WTC11 (cell line): ENCODE results near the gene GALNT13. TPM values are rescaled to one million over a fixed set of nuclear protein-coding genes. Genes with fewer than 3 reads are reported as not detected.

ENCODE experiments used
- ATAC-seq: fragments of 200-7000 bp; cut with Tn5 transposase; 2 replicates; pipeline ENCODE4 v1.10.0; 2021; ENCODE audit warnings: mild to moderate bottlenecking, moderate library complexity
- CTCF ChIA-PET: fragments of 300-600 bp; sonication (Branson Sonifier 250); formaldehyde crosslinking; loops from one replicate; lab custom pipeline; 2021; ENCODE audit warnings: antibody characterized with exemption; lab: Charles Lee
- POLR2A ChIA-PET: fragments of 350-600 bp; sonication (Branson Sonifier 250); formaldehyde crosslinking; loops from one replicate; lab custom pipeline; 2021; ENCODE audit warnings: antibody characterized with exemption; lab: Charles Lee
- DNase-seq: peaks from one replicate; pipeline ENCODE4 v3.0.0; 2021; ENCODE audit warnings: low spot score
- H3K27ac Mint-ChIP-seq: 2 replicates; pipeline ENCODE4 v1.8.0; 2021; ENCODE audit warnings: mixed read lengths
- H3K27me3 Mint-ChIP-seq: 2 replicates; pipeline ENCODE4 v1.8.0; 2021; ENCODE audit warnings: low read depth, mild to moderate bottlenecking, moderate library complexity, mixed read lengths
- H3K36me3 Mint-ChIP-seq: 2 replicates; pipeline ENCODE4 v1.8.0; 2021; ENCODE audit warnings: mixed read lengths
- H3K4me1 Mint-ChIP-seq: 2 replicates; pipeline ENCODE4 v1.8.0; 2022; ENCODE audit warnings: mixed read lengths
- H3K4me3 Mint-ChIP-seq: 2 replicates; pipeline ENCODE4 v1.8.0; 2021; ENCODE audit warnings: mild to moderate bottlenecking, moderate library complexity, mixed read lengths
- H3K9me3 Mint-ChIP-seq: 2 replicates; pipeline ENCODE4 v1.8.0; 2021; ENCODE audit warnings: mixed read lengths
- AR ChIP-seq: fragments of 250-450 bp; sonication (Bioruptor Pico); IDR thresholded peaks from 2 replicates; pipeline ENCODE4 v1.9.0; 2021; ENCODE audit warnings: mild to moderate bottlenecking
- CREB1 ChIP-seq: sonication (generic); formaldehyde crosslinking; IDR thresholded peaks from 2 replicates; pipeline ENCODE4 v1.8.0; 2023; ENCODE audit warnings: mild to moderate bottlenecking, missing genetic modification reagents
- ELF4 ChIP-seq: sonication (generic); formaldehyde crosslinking; IDR thresholded peaks from 2 replicates; pipeline ENCODE4 v1.8.1; 2022; ENCODE audit warnings: low read depth, mild to moderate bottlenecking, moderate library complexity, missing genetic modification reagents
- EMX1 ChIP-seq: fragments of 250-450 bp; sonication (Bioruptor Pico); IDR thresholded peaks from 2 replicates; pipeline ENCODE4 v1.8.0; 2021; ENCODE audit warnings: mild to moderate bottlenecking
- FOXP1 ChIP-seq: sonication (generic); formaldehyde crosslinking; IDR thresholded peaks from 2 replicates; pipeline ENCODE4 v1.8.0; 2022; ENCODE audit warnings: missing genetic modification reagents, mild to moderate bottlenecking, moderate library complexity, borderline replicate concordance
- GRHL2 ChIP-seq: fragments of 250-450 bp; sonication (Bioruptor Pico); IDR thresholded peaks from 2 replicates; pipeline ENCODE4 v1.8.0; 2022; ENCODE audit warnings: mild to moderate bottlenecking, moderate library complexity; ENCODE audit not compliant: insufficient replicate concordance, severe bottlenecking
- MAX ChIP-seq: sonication (generic); formaldehyde crosslinking; IDR thresholded peaks from 2 replicates; pipeline ENCODE4 v1.8.0; 2022; ENCODE audit warnings: mild to moderate bottlenecking, missing genetic modification reagents
- MYBL2 ChIP-seq: sonication (generic); formaldehyde crosslinking; IDR thresholded peaks from 2 replicates; pipeline ENCODE4 v1.8.1; 2023; ENCODE audit warnings: mild to moderate bottlenecking, moderate library complexity, missing genetic modification reagents
- NR1H2 ChIP-seq: sonication (generic); formaldehyde crosslinking; IDR thresholded peaks from 2 replicates; pipeline ENCODE4 v1.9.0; 2021; ENCODE audit warnings: mild to moderate bottlenecking, moderate library complexity, missing genetic modification reagents
- RELA ChIP-seq: sonication (generic); formaldehyde crosslinking; IDR thresholded peaks from 2 replicates; pipeline ENCODE4 v1.8.1; 2022; ENCODE audit warnings: missing genetic modification reagents, mild to moderate bottlenecking, borderline replicate concordance
- RORB ChIP-seq: fragments of 250-450 bp; sonication (Bioruptor Pico); IDR thresholded peaks from 2 replicates; pipeline ENCODE4 v1.9.0; 2021; ENCODE audit warnings: mild to moderate bottlenecking
- SMAD4 ChIP-seq: sonication (generic); formaldehyde crosslinking; IDR thresholded peaks from 2 replicates; pipeline ENCODE4 v1.8.0; 2022; ENCODE audit warnings: mild to moderate bottlenecking, missing genetic modification reagents
- SOX15 ChIP-seq: fragments of 250-450 bp; sonication (Bioruptor Pico); IDR thresholded peaks from 2 replicates; pipeline ENCODE4 v1.9.0; 2021; ENCODE audit warnings: mild to moderate bottlenecking
- TEAD1 ChIP-seq: sonication (generic); formaldehyde crosslinking; IDR thresholded peaks from 2 replicates; pipeline ENCODE4 v1.8.0; 2022; ENCODE audit warnings: mild to moderate bottlenecking, missing genetic modification reagents
- TEAD4 ChIP-seq: sonication (generic); formaldehyde crosslinking; IDR thresholded peaks from 2 replicates; pipeline ENCODE4 v1.8.0; 2022; ENCODE audit warnings: mild to moderate bottlenecking, missing genetic modification reagents
- USF2 ChIP-seq: sonication (generic); formaldehyde crosslinking; IDR thresholded peaks from 2 replicates; pipeline ENCODE4 v1.8.1; 2023; ENCODE audit warnings: mild to moderate bottlenecking, missing genetic modification reagents, moderate library complexity
- ZNF138 ChIP-seq: sonication (generic); formaldehyde crosslinking; conservative IDR thresholded peaks from 2 replicates; pipeline ENCODE4 v1.8.1; 2022; ENCODE audit warnings: mild to moderate bottlenecking, moderate library complexity, missing genetic modification reagents
- ZNF232 ChIP-seq: sonication (generic); formaldehyde crosslinking; IDR thresholded peaks from 2 replicates; pipeline ENCODE4 v1.8.0; 2022; ENCODE audit warnings: mild to moderate bottlenecking, missing genetic modification reagents
- ZNF532 ChIP-seq: fragments of 250-450 bp; sonication (Bioruptor Pico); IDR thresholded peaks from 2 replicates; pipeline ENCODE4 v1.9.0; 2021; ENCODE audit warnings: mild to moderate bottlenecking, borderline replicate concordance
- total RNA-seq: library from RNA; stranded (reverse); gene quantifications from 3 replicates; pipeline ENCODE4 v1.2.3, GENCODE V29; 2021
- TF ChIP-seq, protein P1 (sequence below): sonication (generic); formaldehyde crosslinking; IDR thresholded peaks from 2 replicates; pipeline ENCODE4 v1.8.1; 2023; ENCODE audit warnings: mild to moderate bottlenecking, missing genetic modification reagents

The GALNT13 gene
- total RNA-seq, 1 experiment from 2014 or later = 9.9 TPM

DNA sequence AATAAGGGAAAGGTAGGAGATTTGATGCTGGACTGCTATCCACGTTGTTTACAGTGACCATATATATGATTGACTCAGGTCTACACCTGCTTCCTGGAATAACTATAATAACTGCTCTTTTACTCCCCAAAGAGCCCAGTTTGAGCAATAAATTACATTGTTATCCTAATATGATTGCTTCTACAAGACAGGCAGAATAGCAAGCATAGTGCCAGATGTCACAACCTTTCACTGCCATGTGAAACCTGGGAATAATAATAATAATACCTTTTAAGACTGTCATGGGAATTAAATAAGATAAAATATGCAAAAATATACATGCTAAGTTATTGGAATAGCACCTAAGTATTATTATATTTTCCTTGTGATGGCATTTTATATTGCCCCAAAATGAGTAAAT, 298.7 kb downstream of the GALNT13 start:
- POLR2A ChIA-PET = no interaction called here
- H3K4me3 Mint-ChIP-seq = no peak overlapping the region
- DNase-seq (no peak), ATAC-seq (no peak)
- no peaks in the 10 kb centered on the region for H3K4me1 Mint-ChIP-seq
- no peaks in the 10 kb centered on the region for H3K9me3 Mint-ChIP-seq
- H3K27ac Mint-ChIP-seq = no peak overlapping the region
- CTCF ChIA-PET = no interaction called here
- H3K36me3 Mint-ChIP-seq = no peaks in the 10 kb centered on the region
- no peak for TF ChIP-seq FOXP1 (CRISPR knock-in tag)
- no peak for TF ChIP-seq MAX (CRISPR knock-in tag)
- no peak for TF ChIP-seq ZNF232 (CRISPR knock-in tag)
- TF ChIP-seq RELA (CRISPR knock-in tag) = no peak
- TF ChIP-seq CREB1 (CRISPR knock-in tag) = no peak
- no peak for TF ChIP-seq ZNF532 (CRISPR knock-in tag)
- TF ChIP-seq ZNF138 (CRISPR knock-in tag) = no peak
- TF ChIP-seq TEAD1 (CRISPR knock-in tag) = no peak
- no peak for TF ChIP-seq AR (CRISPR knock-in tag)
- TF ChIP-seq NR1H2 (CRISPR knock-in tag) = no peak
- no peak for TF ChIP-seq RORB (CRISPR knock-in tag)
- TF ChIP-seq, protein P1, sequence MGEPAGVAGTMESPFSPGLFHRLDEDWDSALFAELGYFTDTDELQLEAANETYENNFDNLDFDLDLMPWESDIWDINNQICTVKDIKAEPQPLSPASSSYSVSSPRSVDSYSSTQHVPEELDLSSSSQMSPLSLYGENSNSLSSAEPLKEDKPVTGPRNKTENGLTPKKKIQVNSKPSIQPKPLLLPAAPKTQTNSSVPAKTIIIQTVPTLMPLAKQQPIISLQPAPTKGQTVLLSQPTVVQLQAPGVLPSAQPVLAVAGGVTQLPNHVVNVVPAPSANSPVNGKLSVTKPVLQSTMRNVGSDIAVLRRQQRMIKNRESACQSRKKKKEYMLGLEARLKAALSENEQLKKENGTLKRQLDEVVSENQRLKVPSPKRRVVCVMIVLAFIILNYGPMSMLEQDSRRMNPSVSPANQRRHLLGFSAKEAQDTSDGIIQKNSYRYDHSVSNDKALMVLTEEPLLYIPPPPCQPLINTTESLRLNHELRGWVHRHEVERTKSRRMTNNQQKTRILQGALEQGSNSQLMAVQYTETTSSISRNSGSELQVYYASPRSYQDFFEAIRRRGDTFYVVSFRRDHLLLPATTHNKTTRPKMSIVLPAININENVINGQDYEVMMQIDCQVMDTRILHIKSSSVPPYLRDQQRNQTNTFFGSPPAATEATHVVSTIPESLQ (CRISPR knock-in tag) = no peak
- TF ChIP-seq GRHL2 (CRISPR knock-in tag) = no peak
- no peak for TF ChIP-seq EMX1
- TF ChIP-seq MYBL2 (CRISPR knock-in tag) = no peak
- no peak for TF ChIP-seq TEAD4
- no peak for TF ChIP-seq ELF4
- no peak for TF ChIP-seq SMAD4
- TF ChIP-seq SOX15 (CRISPR knock-in tag) = no peak
- TF ChIP-seq USF2 (CRISPR knock-in tag) = no peak
- no peaks in the 10 kb centered on the region for H3K27me3 Mint-ChIP-seq
